ENCODE measurements around the gene BRINP2. TPM values are rescaled to one million over a fixed set of nuclear protein-coding genes. Genes with fewer than 3 reads are reported as not detected.
A peak's percentile ranks its signal among the peaks of the same experiment; 100 is the strongest.

Gene BRINP2
- total RNA-seq, 1 donor from 2014 or later: 0.11 TPM

- intact Hi-C loops (cut with DNase I): no loop called here
- Histone ChIP-seq H3K9me3 (no peaks in the 10 kb centered on the region), H3K4me1 (no peaks in the 10 kb centered on the region), H3K27me3 (no peaks in the 10 kb centered on the region), H3K36me3 (no peaks in the 10 kb centered on the region), H3K4me3 (no peak overlapping the region), H3K27ac (no peak overlapping the region)
- no peak for TF ChIP-seq CTCF (IDR thresholded peaks at IDR 0.05)
- no peak for DNase-seq (ENCODE audit: low spot score in 2 of 2)
Measured at GRCh38 chr1:177145106-177146070, 25.4 kb upstream of the BRINP2 start.

GRCh38 chr1:177146499-177146898 lies 24.3 kb upstream of the BRINP2 start:
- no peak overlapping the region for H3K27ac ChIP-seq
- H3K27me3 ChIP-seq: no peaks in the 10 kb centered on the region
- H3K9me3 ChIP-seq: no peaks in the 10 kb centered on the region
- H3K36me3 ChIP-seq: no peaks in the 10 kb centered on the region
- H3K4me1 ChIP-seq: no peaks in the 10 kb centered on the region
- no peak overlapping the region for H3K4me3 ChIP-seq
- intact Hi-C loops (cut with DNase I): no loop called here
- no peak for TF ChIP-seq CTCF (IDR thresholded peaks at IDR 0.05)
- no peak for DNase-seq (ENCODE audit: low spot score in 2 of 2)

GRCh38 chr1:177162243-177162642 lies 8.5 kb upstream of the BRINP2 start:
- Histone ChIP-seq H3K9me3 (no peaks in the 10 kb centered on the region), H3K4me1 (no peaks in the 10 kb centered on the region), H3K36me3 (no peaks in the 10 kb centered on the region), H3K27me3 (peaks cover 11% of the 10 kb centered on the region), H3K4me3 (no peak overlapping the region), H3K27ac (no peak overlapping the region)
- intact Hi-C loops (cut with DNase I): no loop called here
- no peak for TF ChIP-seq CTCF (IDR thresholded peaks at IDR 0.05)
- DNase-seq (ENCODE audit: low spot score in 2 of 2): no peak

- H3K4me1 ChIP-seq: no peaks in the 10 kb centered on the region
- no peak for TF ChIP-seq CTCF (IDR thresholded peaks at IDR 0.05)
- no peak for DNase-seq (ENCODE audit: low spot score in 2 of 2)
- H3K27me3 ChIP-seq: peaks cover 11% of the 10 kb centered on the region
- no peaks in the 10 kb centered on the region for H3K9me3 ChIP-seq
- intact Hi-C loops (cut with DNase I): no loop called here
- no peaks in the 10 kb centered on the region for H3K36me3 ChIP-seq
- no peak overlapping the region for H3K27ac ChIP-seq
- peak overlapping the region; percentile 54 to 56 for H3K4me3 ChIP-seq
Measured at GRCh38 chr1:177163844-177164379, 6.8 kb upstream of the BRINP2 start.

GRCh38 chr1:177164380-177165068 lies 6.2 kb upstream of the BRINP2 start, which contains the start of gene ASTN1:
Gene ASTN1, minus strand, starts transcription at chr1:177164712. Its CDS starts 36 bp downstream, at chr1:177164676.
- intact Hi-C loops (cut with DNase I): no loop called here
- H3K27ac ChIP-seq: no peak within 1 kb of the TSS
- no peaks in the 10 kb centered on the region for H3K36me3 ChIP-seq
- no peaks in the 10 kb centered on the region for H3K9me3 ChIP-seq
- H3K4me3 ChIP-seq: peak within 1 kb of the TSS; percentile 54 to 56
- no peak for TF ChIP-seq CTCF (IDR thresholded peaks at IDR 0.05)
- no peaks in the 10 kb centered on the region for H3K4me1 ChIP-seq
- DNase-seq (ENCODE audit: low spot score in 2 of 2): no peak
- H3K27me3 ChIP-seq: peaks cover 11% of the 10 kb centered on the region
